Prostate gland (tissue), 2 donors: ENCODE results near the gene COP1. TPM values are rescaled to one million over a fixed set of nuclear protein-coding genes. Genes with fewer than 3 reads are reported as not detected.

Experiments
- DNase-seq: peaks from one replicate; pipeline ENCODE4 v3.0.0-alpha.2; 2019; ENCODE audit warnings: low spot score
- H3K27ac ChIP-seq, 2 donors: fragments of 200-600 bp; sonication (generic); 2 replicates each; pipeline ENCODE4 v1.5.1; 2017 to 2019
- H3K27me3 ChIP-seq: fragments of 200-600 bp; sonication (generic); replicated peaks from 2 replicates; pipeline ENCODE4 v1.5.1; 2019; ENCODE audit not compliant: insufficient read depth
- H3K36me3 ChIP-seq, 2 donors: fragments of 200-600 bp; sonication (generic); 1 replicate in 1 of 2; 2 replicates in 1 of 2; pipeline versions ENCODE4 v1.5.1 to v1.8.1; 2017 to 2019
- H3K4me1 ChIP-seq: fragments of 200-600 bp; sonication (generic); replicated peaks from 2 replicates; pipeline ENCODE4 v1.5.1; 2019
- H3K4me3 ChIP-seq, 2 donors: fragments of 200-600 bp; sonication (generic); 2 replicates each; pipeline ENCODE4 v1.5.1; 2017 to 2019
- H3K9me3 ChIP-seq: fragments of 200-600 bp; sonication (generic); 2 replicates; pipeline ENCODE4 v1.5.1; 2017
- CTCF ChIP-seq, 4 experiments: fragments of 200-600 bp in 2 of 4; fragments of 450-650 bp in 2 of 4; sonication (generic) in 2 of 4; IDR thresholded peaks; 1 replicate in 3 of 4; 2 replicates in 1 of 4; pipeline ENCODE4 v1.5.1; 2016 to 2019; ENCODE audit warnings: antibody characterized with exemption in 4 of 4, mild to moderate bottlenecking in 2 of 4, moderate library complexity in 2 of 4
- POLR2A ChIP-seq: fragments of 450-650 bp; IDR thresholded peaks from one replicate; pipeline ENCODE4 v1.6.1; 2016; ENCODE audit warnings: antibody characterized with exemption, mild to moderate bottlenecking
- POLR2AphosphoS5 ChIP-seq: sonication (generic); formaldehyde crosslinking; IDR thresholded peaks from one replicate; pipeline ENCODE4 v1.6.1; 2017; ENCODE audit warnings: antibody characterized with exemption
- WGBS: methylation state at CpG from one replicate; pipeline ENCODE4 v1.1.5; 2018; 5-methylcytosine and 5-hydroxymethylcytosine counted together
- intact Hi-C: fragments of 100-400 bp; cut with DNase I; formaldehyde crosslinking; loops from one replicate; pipeline ENCODE4 v1.14.2; 2022
- total RNA-seq, 2 donors: library from RNA; depleted of rRNA; stranded (reverse); fragments of >200 nt; gene quantifications; one replicate each; pipeline ENCODE4 v1.1.0, GENCODE V29; 2016

The COP1 gene
- total RNA-seq, 2 donors from 2014 or later, result 53.3 to 60.4 TPM

GRCh38 chr1:176066709-176067108 is 140.4 kb downstream of the COP1 start:
- DNase-seq, result no peak
- Histone ChIP-seq H3K4me1 (no peaks in the 10 kb centered on the region), H3K27ac (no peak overlapping the region), H3K4me3 (no peak overlapping the region), H3K36me3 (no peaks in the 10 kb centered on the region), H3K27me3 (no peaks in the 10 kb centered on the region), H3K9me3 (no peaks in the 10 kb centered on the region)
- WGBS, result 94% methylated on average over 1 of the region's 1 CpG
- TF ChIP-seq POLR2A (no peak), CTCF (IDR thresholded peaks at IDR 0.05) (no peak), POLR2AphosphoS5 (no peak)
- intact Hi-C loops, result no loop called here

GRCh38 chr1:176058686-176059085 is 148.4 kb downstream of the COP1 start:
- H3K36me3 ChIP-seq, result no peaks in the 10 kb centered on the region
- TF ChIP-seq POLR2AphosphoS5 (no peak), POLR2A (no peak), CTCF (IDR thresholded peaks at IDR 0.05) (no peak)

GRCh38 chr1:176056312-176056711 is 150.8 kb downstream of the COP1 start:
- Histone ChIP-seq H3K27ac (no peak overlapping the region), H3K4me3 (no peak overlapping the region), H3K27me3 (no peaks in the 10 kb centered on the region), H3K9me3 (no peaks in the 10 kb centered on the region), H3K36me3 (no peaks in the 10 kb centered on the region), H3K4me1 (no peaks in the 10 kb centered on the region)
- TF ChIP-seq CTCF (IDR thresholded peaks at IDR 0.05) (no peak), POLR2A (no peak), POLR2AphosphoS5 (no peak)
- no peak for DNase-seq
- WGBS, result 63% methylated on average over 3 of the region's 3 CpGs
- intact Hi-C loops, result no loop called here

More at GRCh38 chr1:176058686-176059085, 148.4 kb downstream of the COP1 start:
- Histone ChIP-seq H3K9me3 (no peaks in the 10 kb centered on the region), H3K4me1 (no peaks in the 10 kb centered on the region), H3K27ac (no peak overlapping the region), H3K4me3 (no peak overlapping the region), H3K27me3 (no peaks in the 10 kb centered on the region)
- intact Hi-C loops, result no loop called here
- 71% methylated on average over 2 of the region's 2 CpGs for WGBS
- no peak for DNase-seq

GRCh38 chr1:176055398-176055797 is 151.7 kb downstream of the COP1 start:
- 93% methylated on average over 1 of the region's 1 CpG for WGBS
- intact Hi-C loops, result no loop called here
- H3K27ac ChIP-seq, result no peak overlapping the region
- no peaks in the 10 kb centered on the region for H3K4me1 ChIP-seq
- H3K9me3 ChIP-seq, result no peaks in the 10 kb centered on the region
- H3K36me3 ChIP-seq, result no peaks in the 10 kb centered on the region
- TF ChIP-seq CTCF (IDR thresholded peaks at IDR 0.05), result no peak
- TF ChIP-seq POLR2A, result no peak
- no peak for TF ChIP-seq POLR2AphosphoS5
- H3K4me3 ChIP-seq, result no peak overlapping the region
- H3K27me3 ChIP-seq, result no peaks in the 10 kb centered on the region
- no peak for DNase-seq

GRCh38 chr1:176051902-176052518 is 155.1 kb downstream of the COP1 start:
- H3K9me3 ChIP-seq, result no peaks in the 10 kb centered on the region
- no peak for DNase-seq
- no peak overlapping the region for H3K4me3 ChIP-seq
- no peaks in the 10 kb centered on the region for H3K4me1 ChIP-seq
- TF ChIP-seq CTCF (IDR thresholded peaks at IDR 0.05) (no peak), POLR2AphosphoS5 (no peak), POLR2A (no peak)
- no peak overlapping the region for H3K27ac ChIP-seq
- no peaks in the 10 kb centered on the region for H3K36me3 ChIP-seq
- intact Hi-C loops, result no loop called here
- H3K27me3 ChIP-seq, result no peaks in the 10 kb centered on the region
- 89% methylated on average over 4 of the region's 4 CpGs for WGBS
